ENCODE results near the gene SHFL. TPM values are rescaled to one million over a fixed set of nuclear protein-coding genes. Genes with fewer than 3 reads are reported as not detected.

The SHFL gene
- total and polyA plus RNA-seq, 2 donors = 22.8 to 55.6 TPM

GRCh38 chr19:10110972-10111317, 24.8 kb downstream of the SHFL start:
- Histone ChIP-seq H3K4me3 (ENCODE audit: low read length in 2 of 2) (no peak overlapping the region), H3K27me3 (ENCODE audit: control insufficient read depth in 2 of 2, insufficient read depth in 1 of 2, low read length in 1 of 2) (no peaks in the 10 kb centered on the region), H3K9me3 (ENCODE audit: control insufficient read depth in 2 of 2, insufficient read depth in 1 of 2, low read length in 1 of 2) (no peaks in the 10 kb centered on the region), H3K36me3 (ENCODE audit: control insufficient read depth in 2 of 2, insufficient read depth in 2 of 2, low read length in 1 of 2) (peaks cover 63 to 76% of the 10 kb centered on the region in 2 donors), H3K27ac (ENCODE audit: low read depth in 1 of 2, low read length in 1 of 2) (no peak overlapping the region), H3K4me1 (ENCODE audit: control insufficient read depth in 2 of 2, insufficient read depth in 2 of 2, low read length in 2 of 2) (peaks cover 14 to 19% of the 10 kb centered on the region in 2 donors)
- no peak for DNase-seq (ENCODE audit: low read depth in 6 of 9, low spot score in 9 of 9)
- 95% methylated on average over 19 of the region's 19 CpGs for WGBS

GRCh38 chr19:10111405-10111811, 25.3 kb downstream of the SHFL start, which contains the start of gene P2RY11:
Gene P2RY11, plus strand, starts transcription at chr19:10111693. Its CDS starts 29 bp downstream, at chr19:10111722.
- DNase-seq (ENCODE audit: low read depth in 6 of 9, low spot score in 9 of 9) = peak in 1 of 9 donors; percentile 39
- Histone ChIP-seq H3K27me3 (ENCODE audit: control insufficient read depth in 2 of 2, insufficient read depth in 1 of 2, low read length in 1 of 2) (no peaks in the 10 kb centered on the region), H3K36me3 (ENCODE audit: control insufficient read depth in 2 of 2, insufficient read depth in 2 of 2, low read length in 1 of 2) (peaks cover 67 to 81% of the 10 kb centered on the region in 2 donors), H3K27ac (ENCODE audit: low read depth in 1 of 2, low read length in 1 of 2) (peak within 1 kb of the TSS in 1 of 2 donors; percentile 56), H3K4me3 (ENCODE audit: low read length in 2 of 2) (no peak within 1 kb of the TSS), H3K9me3 (ENCODE audit: control insufficient read depth in 2 of 2, insufficient read depth in 1 of 2, low read length in 1 of 2) (no peaks in the 10 kb centered on the region), H3K4me1 (ENCODE audit: control insufficient read depth in 2 of 2, insufficient read depth in 2 of 2, low read length in 2 of 2) (peaks cover 13 to 16% of the 10 kb centered on the region in 2 donors)
- WGBS = 73% methylated on average over 8 of the region's 8 CpGs

- H3K27ac ChIP-seq (ENCODE audit: low read depth in 1 of 2, low read length in 1 of 2) = peak overlapping the region in 1 of 2 donors; percentile 56
- H3K27me3 ChIP-seq (ENCODE audit: control insufficient read depth in 2 of 2, insufficient read depth in 1 of 2, low read length in 1 of 2) = no peaks in the 10 kb centered on the region
- WGBS = 87% methylated on average over 23 of the region's 23 CpGs
- peaks cover 7 to 10% of the 10 kb centered on the region in 2 donors for H3K4me1 ChIP-seq (ENCODE audit: control insufficient read depth in 2 of 2, insufficient read depth in 2 of 2, low read length in 2 of 2)
- H3K4me3 ChIP-seq (ENCODE audit: low read length in 2 of 2) = no peak overlapping the region
- DNase-seq (ENCODE audit: low read depth in 6 of 9, low spot score in 9 of 9) = no peak
- H3K36me3 ChIP-seq (ENCODE audit: control insufficient read depth in 2 of 2, insufficient read depth in 2 of 2, low read length in 1 of 2) = peaks cover 75 to 87% of the 10 kb centered on the region in 2 donors
- no peaks in the 10 kb centered on the region for H3K9me3 ChIP-seq (ENCODE audit: control insufficient read depth in 2 of 2, insufficient read depth in 1 of 2, low read length in 1 of 2)
Measured at GRCh38 chr19:10112037-10112761, 26.1 kb downstream of the SHFL start.

GRCh38 chr19:10112895-10113591, 26.9 kb downstream of the SHFL start:
- peak in 2 of 9 donors; percentile 53 to 57 for DNase-seq (ENCODE audit: low read depth in 6 of 9, low spot score in 9 of 9)
- Histone ChIP-seq H3K9me3 (ENCODE audit: control insufficient read depth in 2 of 2, insufficient read depth in 1 of 2, low read length in 1 of 2) (no peaks in the 10 kb centered on the region), H3K27me3 (ENCODE audit: control insufficient read depth in 2 of 2, insufficient read depth in 1 of 2, low read length in 1 of 2) (no peaks in the 10 kb centered on the region), H3K4me3 (ENCODE audit: low read length in 2 of 2) (no peak overlapping the region), H3K4me1 (ENCODE audit: control insufficient read depth in 2 of 2, insufficient read depth in 2 of 2, low read length in 2 of 2) (peaks cover 5 to 6% of the 10 kb centered on the region in 2 donors), H3K27ac (ENCODE audit: low read depth in 1 of 2, low read length in 1 of 2) (peak overlapping the region; percentile 7 to 38), H3K36me3 (ENCODE audit: control insufficient read depth in 2 of 2, insufficient read depth in 2 of 2, low read length in 1 of 2) (peaks cover 73 to 87% of the 10 kb centered on the region in 2 donors)
- 36% methylated on average over 25 of the region's 25 CpGs for WGBS

- no peaks in the 10 kb centered on the region for H3K9me3 ChIP-seq (ENCODE audit: control insufficient read depth in 2 of 2, insufficient read depth in 1 of 2, low read length in 1 of 2)
- H3K36me3 ChIP-seq (ENCODE audit: control insufficient read depth in 2 of 2, insufficient read depth in 2 of 2, low read length in 1 of 2) = peaks cover 69 to 84% of the 10 kb centered on the region in 2 donors
- no peak for DNase-seq (ENCODE audit: low read depth in 6 of 9, low spot score in 9 of 9)
- no peaks in the 10 kb centered on the region for H3K27me3 ChIP-seq (ENCODE audit: control insufficient read depth in 2 of 2, insufficient read depth in 1 of 2, low read length in 1 of 2)
- no peak overlapping the region for H3K27ac ChIP-seq (ENCODE audit: low read depth in 1 of 2, low read length in 1 of 2)
- H3K4me3 ChIP-seq (ENCODE audit: low read length in 2 of 2) = no peak overlapping the region
- WGBS = 85% methylated on average over 19 of the region's 19 CpGs
- peaks cover 6 to 7% of the 10 kb centered on the region in 2 donors for H3K4me1 ChIP-seq (ENCODE audit: control insufficient read depth in 2 of 2, insufficient read depth in 2 of 2, low read length in 2 of 2)
Measured at GRCh38 chr19:10113592-10113963, 27.5 kb downstream of the SHFL start.

GRCh38 chr19:10113964-10114650, 28.0 kb downstream of the SHFL start:
- peaks cover 12% of the 10 kb centered on the region in 2 donors for H3K4me1 ChIP-seq (ENCODE audit: control insufficient read depth in 2 of 2, insufficient read depth in 2 of 2, low read length in 2 of 2)
- no peaks in the 10 kb centered on the region for H3K27me3 ChIP-seq (ENCODE audit: control insufficient read depth in 2 of 2, insufficient read depth in 1 of 2, low read length in 1 of 2)
- no peak overlapping the region for H3K27ac ChIP-seq (ENCODE audit: low read depth in 1 of 2, low read length in 1 of 2)
- peaks cover 70 to 82% of the 10 kb centered on the region in 2 donors for H3K36me3 ChIP-seq (ENCODE audit: control insufficient read depth in 2 of 2, insufficient read depth in 2 of 2, low read length in 1 of 2)
- H3K9me3 ChIP-seq (ENCODE audit: control insufficient read depth in 2 of 2, insufficient read depth in 1 of 2, low read length in 1 of 2) = no peaks in the 10 kb centered on the region
- no peak overlapping the region for H3K4me3 ChIP-seq (ENCODE audit: low read length in 2 of 2)
- no peak for DNase-seq (ENCODE audit: low read depth in 6 of 9, low spot score in 9 of 9)
- WGBS = 96% methylated on average over 43 of the region's 43 CpGs

- Histone ChIP-seq H3K4me1 (ENCODE audit: control insufficient read depth in 2 of 2, insufficient read depth in 2 of 2, low read length in 2 of 2) (peaks cover 14% of the 10 kb centered on the region in 2 donors), H3K4me3 (ENCODE audit: low read length in 2 of 2) (no peak overlapping the region), H3K9me3 (ENCODE audit: control insufficient read depth in 2 of 2, insufficient read depth in 1 of 2, low read length in 1 of 2) (no peaks in the 10 kb centered on the region), H3K27me3 (ENCODE audit: control insufficient read depth in 2 of 2, insufficient read depth in 1 of 2, low read length in 1 of 2) (no peaks in the 10 kb centered on the region), H3K27ac (ENCODE audit: low read depth in 1 of 2, low read length in 1 of 2) (no peak overlapping the region), H3K36me3 (ENCODE audit: control insufficient read depth in 2 of 2, insufficient read depth in 2 of 2, low read length in 1 of 2) (peaks cover 65 to 74% of the 10 kb centered on the region in 2 donors)
- WGBS = 95% methylated on average over 26 of the region's 26 CpGs
- no peak for DNase-seq (ENCODE audit: low read depth in 6 of 9, low spot score in 9 of 9)
Measured at GRCh38 chr19:10114651-10115391, 28.7 kb downstream of the SHFL start.

- Histone ChIP-seq H3K4me3 (ENCODE audit: low read length in 2 of 2) (no peak overlapping the region), H3K4me1 (ENCODE audit: control insufficient read depth in 2 of 2, insufficient read depth in 2 of 2, low read length in 2 of 2) (peaks cover 14 to 16% of the 10 kb centered on the region in 2 donors), H3K9me3 (ENCODE audit: control insufficient read depth in 2 of 2, insufficient read depth in 1 of 2, low read length in 1 of 2) (no peaks in the 10 kb centered on the region), H3K27me3 (ENCODE audit: control insufficient read depth in 2 of 2, insufficient read depth in 1 of 2, low read length in 1 of 2) (no peaks in the 10 kb centered on the region), H3K27ac (ENCODE audit: low read depth in 1 of 2, low read length in 1 of 2) (no peak overlapping the region), H3K36me3 (ENCODE audit: control insufficient read depth in 2 of 2, insufficient read depth in 2 of 2, low read length in 1 of 2) (peaks cover 58 to 67% of the 10 kb centered on the region in 2 donors)
- DNase-seq (ENCODE audit: low read depth in 6 of 9, low spot score in 9 of 9) = no peak
- 97% methylated on average over 45 of the region's 45 CpGs for WGBS
Measured at GRCh38 chr19:10115392-10116084, 29.4 kb downstream of the SHFL start.
